RWPE2 (cell line): ENCODE results near the gene SPAG7.

Source experiments
- ATAC-seq: fragments of 200-7000 bp; cut with Tn5 transposase; 3 replicates; pipeline ENCODE4 v1.9.1; 2021; ENCODE audit warnings: low read depth
- DNase-seq: peaks from one replicate; pipeline ENCODE4 v3.0.0-alpha.2; 2020; ENCODE audit warnings: low spot score
- H3K27ac ChIP-seq: fragments of 450-650 bp; 2 replicates; pipeline ENCODE4 v1.5.1; 2017; ENCODE audit warnings: mild to moderate bottlenecking; ENCODE audit not compliant: poor library complexity, severe bottlenecking
- H3K27me3 ChIP-seq: fragments of 250-450 bp; sonication (Bioruptor Pico); 2 replicates; pipeline ENCODE4 v1.5.1; 2021; ENCODE audit warnings: mild to moderate bottlenecking, moderate library complexity; ENCODE audit not compliant: insufficient read depth, poor library complexity, severe bottlenecking
- H3K36me3 ChIP-seq: fragments of 250-450 bp; sonication (Bioruptor Pico); 2 replicates; pipeline ENCODE4 v1.5.1; 2020; ENCODE audit warnings: low read depth, mild to moderate bottlenecking, moderate library complexity
- H3K4me1 ChIP-seq: fragments of 250-450 bp; sonication (Bioruptor Pico); 2 replicates; pipeline ENCODE4 v1.5.1; 2021; ENCODE audit warnings: mild to moderate bottlenecking, moderate library complexity; ENCODE audit not compliant: insufficient read depth, poor library complexity, severe bottlenecking
- H3K4me3 ChIP-seq: fragments of 250-450 bp; sonication (Bioruptor Pico); 2 replicates; pipeline ENCODE4 v1.5.1; 2021; ENCODE audit warnings: mild to moderate bottlenecking, moderate library complexity; ENCODE audit not compliant: severe bottlenecking
- H3K9me3 ChIP-seq: fragments of 250-450 bp; sonication (Bioruptor Pico); 2 replicates; pipeline ENCODE4 v1.5.1; 2021; ENCODE audit warnings: mild to moderate bottlenecking, moderate library complexity; ENCODE audit not compliant: severe bottlenecking
- TF ChIP-seq, protein P1 (sequence below): fragments of 450-650 bp; IDR thresholded peaks from one replicate; pipeline ENCODE4 v1.5.1; 2017; ENCODE audit warnings: mild to moderate bottlenecking, moderate library complexity; ENCODE audit not compliant: poor library complexity, severe bottlenecking

SPAG7 gene

GRCh38 chr17:4945944-4946280 lies 21.7 kb downstream of the SPAG7 start:
- Histone ChIP-seq H3K9me3 (no peaks in the 10 kb centered on the region), H3K27me3 (no peaks in the 10 kb centered on the region), H3K27ac (peak overlapping the region; percentile 99), H3K36me3 (peaks cover 58% of the 10 kb centered on the region), H3K4me3 (peak overlapping the region; percentile 88), H3K4me1 (peaks cover 29% of the 10 kb centered on the region)
- TF ChIP-seq, protein P1, sequence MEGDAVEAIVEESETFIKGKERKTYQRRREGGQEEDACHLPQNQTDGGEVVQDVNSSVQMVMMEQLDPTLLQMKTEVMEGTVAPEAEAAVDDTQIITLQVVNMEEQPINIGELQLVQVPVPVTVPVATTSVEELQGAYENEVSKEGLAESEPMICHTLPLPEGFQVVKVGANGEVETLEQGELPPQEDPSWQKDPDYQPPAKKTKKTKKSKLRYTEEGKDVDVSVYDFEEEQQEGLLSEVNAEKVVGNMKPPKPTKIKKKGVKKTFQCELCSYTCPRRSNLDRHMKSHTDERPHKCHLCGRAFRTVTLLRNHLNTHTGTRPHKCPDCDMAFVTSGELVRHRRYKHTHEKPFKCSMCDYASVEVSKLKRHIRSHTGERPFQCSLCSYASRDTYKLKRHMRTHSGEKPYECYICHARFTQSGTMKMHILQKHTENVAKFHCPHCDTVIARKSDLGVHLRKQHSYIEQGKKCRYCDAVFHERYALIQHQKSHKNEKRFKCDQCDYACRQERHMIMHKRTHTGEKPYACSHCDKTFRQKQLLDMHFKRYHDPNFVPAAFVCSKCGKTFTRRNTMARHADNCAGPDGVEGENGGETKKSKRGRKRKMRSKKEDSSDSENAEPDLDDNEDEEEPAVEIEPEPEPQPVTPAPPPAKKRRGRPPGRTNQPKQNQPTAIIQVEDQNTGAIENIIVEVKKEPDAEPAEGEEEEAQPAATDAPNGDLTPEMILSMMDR = no peak
- ATAC-seq (no peak), DNase-seq (no peak)

GRCh38 chr17:4945176-4945943 lies 22.3 kb downstream of the SPAG7 start:
- no peak overlapping the region for H3K4me3 ChIP-seq
- no peaks in the 10 kb centered on the region for H3K27me3 ChIP-seq
- H3K36me3 ChIP-seq = peaks cover 58% of the 10 kb centered on the region
- ATAC-seq = peak; percentile 60
- peaks cover 29% of the 10 kb centered on the region for H3K4me1 ChIP-seq
- H3K9me3 ChIP-seq = no peaks in the 10 kb centered on the region
- peak overlapping the region; percentile 99 for H3K27ac ChIP-seq
- peak; percentile 92 for DNase-seq
- TF ChIP-seq, protein P1 = no peak

- H3K27ac ChIP-seq = peak overlapping the region; percentile 99
- H3K27me3 ChIP-seq = no peaks in the 10 kb centered on the region
- H3K36me3 ChIP-seq = peaks cover 58% of the 10 kb centered on the region
- TF ChIP-seq, protein P1 = no peak
- peaks cover 29% of the 10 kb centered on the region for H3K4me1 ChIP-seq
- ATAC-seq = no peak
- H3K9me3 ChIP-seq = no peaks in the 10 kb centered on the region
- DNase-seq = no peak
- H3K4me3 ChIP-seq = no peak overlapping the region
Observed at GRCh38 chr17:4944554-4945175, 23.0 kb downstream of the SPAG7 start.

DNA sequence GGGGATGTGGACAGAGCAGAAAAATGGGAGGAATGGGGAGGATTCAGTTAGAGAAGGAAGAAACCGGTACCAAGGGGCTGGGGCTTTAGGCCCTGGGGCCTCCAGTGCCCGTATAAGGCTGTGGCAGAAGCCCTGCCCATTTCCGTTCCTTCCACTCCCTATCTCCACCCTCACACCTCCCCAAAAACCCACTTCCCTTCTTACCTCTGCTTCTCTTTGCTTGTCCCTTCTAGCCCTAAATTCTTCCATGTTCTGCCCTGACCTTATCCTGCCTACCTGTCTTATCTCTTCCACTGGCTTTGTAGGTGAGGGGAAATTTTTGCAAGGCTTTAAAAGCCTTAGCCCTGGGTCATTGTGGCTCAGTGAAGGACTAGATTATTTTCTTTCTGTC lies 23.5 kb downstream of the SPAG7 start:
- no peaks in the 10 kb centered on the region for H3K27me3 ChIP-seq
- no peak overlapping the region for H3K4me3 ChIP-seq
- peak overlapping the region; percentile 99 for H3K27ac ChIP-seq
- H3K4me1 ChIP-seq = peaks cover 29% of the 10 kb centered on the region
- H3K9me3 ChIP-seq = no peaks in the 10 kb centered on the region
- TF ChIP-seq, protein P1 = no peak
- DNase-seq = no peak
- no peak for ATAC-seq
- H3K36me3 ChIP-seq = peaks cover 58% of the 10 kb centered on the region
